Measurements from ENCODE around the gene RDH13. TPM values are rescaled to one million over a fixed set of nuclear protein-coding genes. Genes with fewer than 3 reads are reported as not detected.

RDH13 gene
- polyA plus RNA-seq, 2 of the 4 experiments (the other 2 are of a cell fraction) = 10.6 to 12.8 TPM

DNA sequence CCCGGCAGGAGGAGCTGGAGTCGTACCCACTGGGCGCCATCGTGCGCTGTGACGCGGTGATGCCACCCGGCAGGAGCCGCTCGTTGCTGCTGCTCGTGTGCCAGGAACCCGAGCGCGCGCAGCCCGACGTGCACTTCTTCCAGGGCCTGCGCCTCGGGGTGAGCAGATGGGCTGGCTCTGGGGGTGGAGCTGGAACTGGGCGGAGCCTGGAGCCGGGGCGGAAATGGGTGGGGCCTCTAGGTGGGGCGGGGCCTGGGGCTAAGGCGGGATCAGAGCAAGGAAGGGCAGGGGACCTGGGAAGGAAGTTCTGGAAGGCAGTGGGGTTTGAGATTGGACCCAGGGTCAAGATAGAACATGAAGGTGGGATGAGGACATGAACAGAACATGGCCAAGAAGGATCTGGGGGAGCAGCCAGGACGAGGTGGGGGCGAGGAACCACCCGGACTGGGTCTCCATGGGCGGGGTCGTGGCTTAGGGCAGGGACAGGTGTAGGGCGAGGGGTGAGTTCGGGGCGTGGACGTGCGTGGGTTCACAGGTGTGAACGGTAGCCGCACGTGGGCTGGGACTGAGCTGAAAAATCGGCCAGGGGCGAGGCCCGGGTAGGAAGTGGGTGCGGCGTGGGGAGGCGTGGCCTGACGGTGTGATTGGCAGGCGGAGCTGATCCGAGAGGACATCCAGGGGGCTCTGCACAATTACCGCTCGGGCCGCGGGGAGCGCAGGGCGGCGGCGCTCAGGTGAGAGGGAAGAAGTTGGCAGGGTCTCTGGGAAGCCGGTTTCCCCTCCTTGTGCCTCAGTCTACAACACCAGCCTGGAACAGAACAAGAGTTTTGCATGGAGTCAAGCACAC lies 17.4 kb upstream of the RDH13 start (continued):
- TF ChIP-seq, protein P1, sequence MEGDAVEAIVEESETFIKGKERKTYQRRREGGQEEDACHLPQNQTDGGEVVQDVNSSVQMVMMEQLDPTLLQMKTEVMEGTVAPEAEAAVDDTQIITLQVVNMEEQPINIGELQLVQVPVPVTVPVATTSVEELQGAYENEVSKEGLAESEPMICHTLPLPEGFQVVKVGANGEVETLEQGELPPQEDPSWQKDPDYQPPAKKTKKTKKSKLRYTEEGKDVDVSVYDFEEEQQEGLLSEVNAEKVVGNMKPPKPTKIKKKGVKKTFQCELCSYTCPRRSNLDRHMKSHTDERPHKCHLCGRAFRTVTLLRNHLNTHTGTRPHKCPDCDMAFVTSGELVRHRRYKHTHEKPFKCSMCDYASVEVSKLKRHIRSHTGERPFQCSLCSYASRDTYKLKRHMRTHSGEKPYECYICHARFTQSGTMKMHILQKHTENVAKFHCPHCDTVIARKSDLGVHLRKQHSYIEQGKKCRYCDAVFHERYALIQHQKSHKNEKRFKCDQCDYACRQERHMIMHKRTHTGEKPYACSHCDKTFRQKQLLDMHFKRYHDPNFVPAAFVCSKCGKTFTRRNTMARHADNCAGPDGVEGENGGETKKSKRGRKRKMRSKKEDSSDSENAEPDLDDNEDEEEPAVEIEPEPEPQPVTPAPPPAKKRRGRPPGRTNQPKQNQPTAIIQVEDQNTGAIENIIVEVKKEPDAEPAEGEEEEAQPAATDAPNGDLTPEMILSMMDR (IDR thresholded peaks at IDR 0.05) = no peak
- TF ChIP-seq BHLHE40 (IDR thresholded peaks at IDR 0.05; ENCODE audit: low read depth, low read length) = no peak
- TF ChIP-seq CEBPB (IDR thresholded peaks at IDR 0.05) = no peak
- no peak for TF ChIP-seq EP300 (IDR thresholded peaks at IDR 0.05)
- TF ChIP-seq, protein P2, sequence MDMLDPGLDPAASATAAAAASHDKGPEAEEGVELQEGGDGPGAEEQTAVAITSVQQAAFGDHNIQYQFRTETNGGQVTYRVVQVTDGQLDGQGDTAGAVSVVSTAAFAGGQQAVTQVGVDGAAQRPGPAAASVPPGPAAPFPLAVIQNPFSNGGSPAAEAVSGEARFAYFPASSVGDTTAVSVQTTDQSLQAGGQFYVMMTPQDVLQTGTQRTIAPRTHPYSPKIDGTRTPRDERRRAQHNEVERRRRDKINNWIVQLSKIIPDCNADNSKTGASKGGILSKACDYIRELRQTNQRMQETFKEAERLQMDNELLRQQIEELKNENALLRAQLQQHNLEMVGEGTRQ (IDR thresholded peaks at IDR 0.05) = peak; percentile 11; the same call in 1 of the 2 replicates
- no peak for TF ChIP-seq HOXB5 (CRISPR knock-in tag; IDR thresholded peaks at IDR 0.05)
- no peak for TF ChIP-seq ZNF302 (CRISPR knock-in tag; IDR thresholded peaks at IDR 0.05)
- peak; percentile 26 for TF ChIP-seq POLR2A (IDR thresholded peaks at IDR 0.05; ENCODE audit: low read length)
- TF ChIP-seq RARB (CRISPR knock-in tag; IDR thresholded peaks at IDR 0.05) = no peak
- TF ChIP-seq, protein P3, sequence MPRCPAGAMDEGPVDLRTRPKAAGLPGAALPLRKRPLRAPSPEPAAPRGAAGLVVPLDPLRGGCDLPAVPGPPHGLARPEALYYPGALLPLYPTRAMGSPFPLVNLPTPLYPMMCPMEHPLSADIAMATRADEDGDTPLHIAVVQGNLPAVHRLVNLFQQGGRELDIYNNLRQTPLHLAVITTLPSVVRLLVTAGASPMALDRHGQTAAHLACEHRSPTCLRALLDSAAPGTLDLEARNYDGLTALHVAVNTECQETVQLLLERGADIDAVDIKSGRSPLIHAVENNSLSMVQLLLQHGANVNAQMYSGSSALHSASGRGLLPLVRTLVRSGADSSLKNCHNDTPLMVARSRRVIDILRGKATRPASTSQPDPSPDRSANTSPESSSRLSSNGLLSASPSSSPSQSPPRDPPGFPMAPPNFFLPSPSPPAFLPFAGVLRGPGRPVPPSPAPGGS (IDR thresholded peaks at IDR 0.05) = no peak
- TF ChIP-seq NPAS2 (CRISPR knock-in tag; IDR thresholded peaks at IDR 0.05; ENCODE audit: borderline replicate concordance) = no peak
- TF ChIP-seq MAZ (IDR thresholded peaks at IDR 0.05; ENCODE audit: borderline replicate concordance, low read depth, low read length) = no peak
- TF ChIP-seq, protein P4, sequence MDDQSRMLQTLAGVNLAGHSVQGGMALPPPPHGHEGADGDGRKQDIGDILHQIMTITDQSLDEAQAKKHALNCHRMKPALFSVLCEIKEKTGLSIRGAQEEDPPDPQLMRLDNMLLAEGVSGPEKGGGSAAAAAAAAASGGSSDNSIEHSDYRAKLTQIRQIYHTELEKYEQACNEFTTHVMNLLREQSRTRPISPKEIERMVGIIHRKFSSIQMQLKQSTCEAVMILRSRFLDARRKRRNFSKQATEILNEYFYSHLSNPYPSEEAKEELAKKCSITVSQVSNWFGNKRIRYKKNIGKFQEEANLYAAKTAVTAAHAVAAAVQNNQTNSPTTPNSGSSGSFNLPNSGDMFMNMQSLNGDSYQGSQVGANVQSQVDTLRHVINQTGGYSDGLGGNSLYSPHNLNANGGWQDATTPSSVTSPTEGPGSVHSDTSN (IDR thresholded peaks at IDR 0.05) = peak; percentile 87
- no peak for TF ChIP-seq RNF2 (IDR thresholded peaks at IDR 0.05; ENCODE audit: borderline replicate concordance, low read depth)

DNA sequence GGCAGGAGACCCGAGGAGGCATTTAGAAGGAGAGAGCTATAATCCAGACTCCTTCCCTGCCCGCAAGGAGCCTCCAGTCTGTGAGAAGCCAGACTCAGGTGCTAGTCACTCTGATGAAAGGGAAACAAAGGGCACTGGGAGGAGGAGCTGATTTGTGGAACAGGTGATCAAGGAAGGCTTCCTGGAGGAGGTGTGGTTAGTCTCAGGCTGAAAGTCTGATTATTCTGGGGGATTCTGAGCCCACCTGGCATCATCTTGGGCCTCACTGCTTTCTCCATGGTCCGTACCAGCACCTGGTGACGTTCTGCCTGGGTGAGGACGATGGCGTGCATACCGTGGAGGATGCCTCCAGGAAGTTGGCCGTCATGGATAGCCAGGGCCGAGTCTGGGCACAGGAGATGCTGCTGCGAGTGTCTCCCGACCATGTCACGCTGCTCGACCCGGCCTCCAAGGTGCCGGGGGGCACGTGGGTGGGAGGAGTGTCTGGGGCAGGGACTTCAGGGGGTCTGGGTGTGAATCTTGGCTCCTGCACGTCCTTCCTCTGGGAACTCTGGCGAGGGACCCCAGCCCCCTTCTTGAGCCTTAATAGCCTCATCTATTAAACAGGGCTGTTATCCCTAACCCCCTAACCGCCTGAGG lies 16.6 kb upstream of the RDH13 start:
- Histone ChIP-seq H3K9me3 (no peaks in the 10 kb centered on the region), H3K4me2 (peak overlapping the region; percentile 87), H3K4me3 (peak overlapping the region; percentile 43), H3K27ac (peak overlapping the region in 1 of 2 experiments; percentile 87; a peak in 4 of 6 replicates), H3K4me1 (no peaks in the 10 kb centered on the region)
- 88% methylated on average over 19 of the region's 19 CpGs for WGBS (ENCODE audit: missing lambda C conversion rate)
- TF ChIP-seq MYC (IDR thresholded peaks at IDR 0.05; ENCODE audit: borderline replicate concordance, low read length) (no peak), SREBF2 (IDR thresholded peaks at IDR 0.05) (no peak), ZFP36 (IDR thresholded peaks at IDR 0.05; ENCODE audit: borderline replicate concordance, partially characterized antibody) (peak; percentile 97), HOXB13 (CRISPR knock-in tag; IDR thresholded peaks at IDR 0.05; ENCODE audit: low read depth) (no peak)
- no peak for DNase-seq (ENCODE audit: low read depth in 1 of 2, low spot score in 1 of 2)
- no peak for FAIRE-seq
- CTCF ChIA-PET = interaction anchor here (0.8 to 2.9 kb wide), 5 partner anchors 9 to 31 kb away, joined by 3 to 17 read pairs (median 4); no protein-coding TSS in a partner anchor
- POLR2A ChIA-PET = interaction anchor here (0.6 to 1.5 kb wide), 7 partner anchors 9 to 382 kb away, joined by 3 to 6 read pairs (median 4); partner anchors contain the start of gene ISOC2
- ATAC-seq = no peak
